SW 1271 (cell line): ENCODE data around the gene TMEM132D.

Experiments
- DNase-seq, 2 experiments: peaks; one replicate each; lab custom pipeline; 2025; lab: John Stamatoyannopoulos, UW

Gene TMEM132D

GRCh38 chr12:129184127-129184928 lies 719.5 kb downstream of the TMEM132D start:
- DNase-seq = no peak

GRCh38 chr12:129179941-129180553 lies 723.8 kb downstream of the TMEM132D start:
- no peak for DNase-seq

GRCh38 chr12:129169928-129170327 lies 733.9 kb downstream of the TMEM132D start:
- DNase-seq = no peak

GRCh38 chr12:129163861-129164260 lies 740.0 kb downstream of the TMEM132D start:
- DNase-seq = no peak

- no peak for DNase-seq
Measured at GRCh38 chr12:129163461-129163860, 740.4 kb downstream of the TMEM132D start.

- no peak for DNase-seq
Measured at GRCh38 chr12:129162805-129163204, 741.0 kb downstream of the TMEM132D start.

- DNase-seq = no peak
Measured at GRCh38 chr12:129161511-129161910, 742.3 kb downstream of the TMEM132D start.

- no peak for DNase-seq
Measured at GRCh38 chr12:129160282-129160681, 743.5 kb downstream of the TMEM132D start.

- DNase-seq = no peak
Measured at GRCh38 chr12:129152351-129153104, 751.3 kb downstream of the TMEM132D start.

GRCh38 chr12:129150721-129151120 lies 753.1 kb downstream of the TMEM132D start:
- DNase-seq = no peak

- DNase-seq = no peak
Measured at GRCh38 chr12:129145381-129145780, 758.4 kb downstream of the TMEM132D start.

GRCh38 chr12:129138776-129139175 lies 765.0 kb downstream of the TMEM132D start:
- no peak for DNase-seq

- no peak for DNase-seq
Measured at GRCh38 chr12:129136694-129137325, 767.0 kb downstream of the TMEM132D start.

- DNase-seq = no peak
Measured at GRCh38 chr12:129127771-129128170, 776.1 kb downstream of the TMEM132D start.

GRCh38 chr12:129127211-129127610 lies 776.6 kb downstream of the TMEM132D start:
- DNase-seq = no peak

- no peak for DNase-seq
Measured at GRCh38 chr12:129119537-129119936, 784.3 kb downstream of the TMEM132D start.

GRCh38 chr12:129115558-129115957 lies 788.3 kb downstream of the TMEM132D start:
- DNase-seq = no peak

GRCh38 chr12:129110575-129110974 lies 793.2 kb downstream of the TMEM132D start:
- no peak for DNase-seq

GRCh38 chr12:129109174-129110001 lies 794.4 kb downstream of the TMEM132D start:
- no peak for DNase-seq

- no peak for DNase-seq
Measured at GRCh38 chr12:129106772-129107171, 797.1 kb downstream of the TMEM132D start.

GRCh38 chr12:129103231-129103630 lies 800.6 kb downstream of the TMEM132D start:
- DNase-seq = no peak
